ENCODE measurements around the gene ESPN. TPM values are rescaled to one million over a fixed set of nuclear protein-coding genes. Genes with fewer than 3 reads are reported as not detected.

ESPN gene
- total and polyA plus RNA-seq, 10 of the 15 experiments (the other 5 are each of a cell fraction or from before 2014, with no cell fraction given) = 0.18 to 0.71 (median 0.59) TPM; not detected in 7

GRCh38 chr1:6391951-6392808 is 32.4 kb upstream of the ESPN start:
- RAD21 ChIA-PET (ENCODE audit: unreplicated experiment) = interaction anchor here (0.9 to 1.5 kb wide), 4 partner anchors 10 to 146 kb away, joined by 3 to 7 read pairs (median 4); no protein-coding TSS in a partner anchor
- SMC1A ChIA-PET (ENCODE audit: uncharacterized antibody, unreplicated experiment) = interaction anchor here (0.8 to 3.8 kb wide), 6 partner anchors 14 to 145 kb away, joined by 4 to 17 read pairs (median 6); no protein-coding TSS in a partner anchor
- Histone ChIP-seq H4K20me1 (ENCODE audit: control insufficient read depth, insufficient read depth) (no peaks in the 10 kb centered on the region), H3K9me3 (replicated peaks; ENCODE audit: control insufficient read depth, insufficient read depth, low read length) (no peaks in the 10 kb centered on the region), H3K79me2 (ENCODE audit: control insufficient read depth, insufficient read depth, low read length) (peaks cover 23% of the 10 kb centered on the region), H3K4me2 (ENCODE audit: control insufficient read depth, insufficient read depth) (peak overlapping the region; percentile 89), H3K27me3 (replicated peaks in 1 of 2; ENCODE audit: control insufficient read depth in 2 of 2, insufficient read depth in 2 of 2, low read length in 1 of 2) (no peaks in the 10 kb centered on the region), H3K27ac (ENCODE audit: control insufficient read depth, insufficient read depth) (peak overlapping the region; percentile 30; the same call in 1 of the 2 replicates), H3K36me3 (ENCODE audit: control insufficient read depth in 2 of 2, insufficient read depth in 2 of 2, low read length in 1 of 2) (no peaks in the 10 kb centered on the region), H3K4me1 (ENCODE audit: control insufficient read depth, insufficient read depth, low read length) (peaks cover 9% of the 10 kb centered on the region), H3K4me3 (peak overlapping the region; percentile 89), H3K9ac (ENCODE audit: control insufficient read depth, insufficient read depth, low read length) (peak overlapping the region; percentile 40), H2AFZ (ENCODE audit: control insufficient read depth, low read depth, low read length) (no peak overlapping the region; the same call in 1 of the 2 replicates)
- BruUV-seq (replicated peaks) = TSS peak; percentile 62
- no peak for DNase-seq (ENCODE audit: low read depth, low spot score)
- no peak for TF ChIP-seq DPF2 (IDR thresholded peaks at IDR 0.05)
- no peak for TF ChIP-seq MYB (IDR thresholded peaks at IDR 0.05; ENCODE audit: borderline replicate concordance, low read depth, low read length)
- 0 out of 2 replicates have a peak, but pooled peaks have one; percentile 6 for TF ChIP-seq POLR2A (IDR thresholded peaks at IDR 0.05; ENCODE audit: low read depth, low read length)
- TF ChIP-seq REST (IDR thresholded peaks at IDR 0.05; ENCODE audit: low read depth, low read length) = no peak
- POLR2A ChIA-PET = interaction anchor here (0.6 to 3.7 kb wide), 6 partner anchors 8 to 35 kb away, joined by 3 to 27 read pairs (median 3); no protein-coding TSS in a partner anchor
- WGBS (ENCODE audit: insufficient coverage, insufficient replicate concordance, low lambda C conversion rate, missing lambda C conversion rate) = 42% methylated on average over 16 of the region's 16 CpGs
- FAIRE-seq = no peak
- no peak for ATAC-seq
- in situ Hi-C loops (cut with MboI) (no loop called here), intact Hi-C loops (cut with micrococcal nuclease; ENCODE audit: unreplicated experiment) (loop anchor here (5.0 kb wide), 1 partner anchor 35 kb away; no protein-coding TSS in a partner anchor)
- CTCF ChIA-PET = interaction anchor here (0.6 to 21.2 kb wide), 11 partner anchors 11 to 476 kb away, joined by 3 to 276 read pairs (median 3); partner anchors contain the start of gene RNF207

Data from GM12878 (cell line).